IMR-90 (cell line): ENCODE data around the gene ALLC. TPM values are rescaled to one million over a fixed set of nuclear protein-coding genes. Genes with fewer than 3 reads are reported as not detected.

ENCODE experiments used
- ATAC-seq: fragments of 200-7000 bp; cut with Tn5 transposase; 2 replicates; pipeline ENCODE4 v1.9.1; 2020; ENCODE audit warnings: low read depth, mild to moderate bottlenecking, moderate library complexity
- BruUV-seq: library from RNA; stranded (reverse); fragments of 400-500 nt; replicated peaks from 2 replicates; lab custom pipeline; 2021; lab: Mats Ljungman, UMichigan
- CTCF ChIA-PET: fragments of 300-600 bp; formaldehyde crosslinking; extraction: SDS; loops from one replicate; lab custom pipeline; 2021; ENCODE audit warnings: antibody characterized with exemption; lab: Yijun Ruan, JAX
- POLR2A ChIA-PET: fragments of 300-600 bp; sonication (Branson Sonifier 250); formaldehyde crosslinking; loops from one replicate; lab custom pipeline; 2022; ENCODE audit warnings: antibody characterized with exemption; ENCODE audit not compliant: unreplicated experiment; lab: Charles Lee
- DNase-seq: peaks from one replicate; pipeline ENCODE4 v3.0.0; 2013
- H2AFZ ChIP-seq: replicated peaks from 2 replicates; pipeline ENCODE3; 2013; ENCODE audit warnings: low read length, mild to moderate bottlenecking; ENCODE audit not compliant: poor library complexity
- H2AK5ac ChIP-seq: 2 replicates; pipeline ENCODE4 v1.6.1; 2013; ENCODE audit warnings: low read depth, low read length, inconsistent platforms
- H2AK9ac ChIP-seq: replicated peaks from 2 replicates; pipeline ENCODE3; 2013; ENCODE audit warnings: mild to moderate bottlenecking, low read depth, low read length, moderate library complexity; ENCODE audit not compliant: poor library complexity
- H2BK120ac ChIP-seq: 2 replicates; pipeline ENCODE4 v1.6.1; 2013; ENCODE audit warnings: low read depth, low read length, inconsistent platforms
- H2BK15ac ChIP-seq: 3 replicates; pipeline ENCODE4 v1.6.1; 2013; ENCODE audit warnings: low read depth, low read length, inconsistent platforms
- H2BK20ac ChIP-seq: 2 replicates; pipeline ENCODE4 v1.6.1; 2013; ENCODE audit warnings: low read depth, mild to moderate bottlenecking, inconsistent platforms, low read length, moderate library complexity
- H2BK5ac ChIP-seq: 2 replicates; pipeline ENCODE4 v1.6.1; 2013; ENCODE audit warnings: mild to moderate bottlenecking, low read depth, low read length, inconsistent platforms; ENCODE audit not compliant: poor library complexity, severe bottlenecking
- H3K14ac ChIP-seq: replicated peaks from 2 replicates; pipeline ENCODE4 v1.6.1; 2013; ENCODE audit warnings: low read depth, low read length, inconsistent platforms
- H3K18ac ChIP-seq: 2 replicates; pipeline ENCODE4 v1.6.1; 2013; ENCODE audit warnings: low read depth, low read length, control low read depth
- H3K23ac ChIP-seq: 2 replicates; pipeline ENCODE4 v1.6.1; 2013; ENCODE audit warnings: low read depth, low read length, inconsistent platforms
- H3K27ac ChIP-seq: 2 replicates; pipeline ENCODE4 v1.5.1; 2013; ENCODE audit warnings: mild to moderate bottlenecking, control low read depth, low read length; ENCODE audit not compliant: insufficient read depth
- H3K27me3 ChIP-seq: 2 replicates; pipeline ENCODE4 v1.6.1; 2013; ENCODE audit warnings: low read length; ENCODE audit not compliant: control insufficient read depth, insufficient read depth
- H3K36me3 ChIP-seq: 2 replicates; pipeline ENCODE4 v1.6.1; 2013; ENCODE audit warnings: low read length, mixed read lengths; ENCODE audit not compliant: control insufficient read depth, insufficient read depth
- H3K4ac ChIP-seq: 2 replicates; pipeline ENCODE4 v1.6.1; 2013; ENCODE audit warnings: low read depth, low read length, inconsistent platforms
- H3K4me1 ChIP-seq: 2 replicates; pipeline ENCODE4 v1.6.1; 2013; ENCODE audit warnings: low read length, mixed read lengths; ENCODE audit not compliant: control insufficient read depth, insufficient read depth
- H3K4me2 ChIP-seq: 2 replicates; pipeline ENCODE4 v1.6.1; 2013; ENCODE audit warnings: low read depth, mild to moderate bottlenecking, control low read depth, low read length, moderate library complexity
- H3K4me3 ChIP-seq: 2 replicates; pipeline ENCODE4 v1.5.1; 2013; ENCODE audit warnings: low read depth, mild to moderate bottlenecking, control low read depth, low read length, moderate library complexity; ENCODE audit not compliant: insufficient read depth
- H3K56ac ChIP-seq: 2 replicates; pipeline ENCODE4 v1.6.1; 2013; ENCODE audit warnings: low read length, inconsistent platforms; ENCODE audit not compliant: insufficient read depth; ENCODE audit errors: extremely low read depth
- H3K79me1 ChIP-seq, 2 experiments: 2 replicates each; pipeline ENCODE4 v1.6.1; 2013; ENCODE audit warnings: low read length in 2 of 2, inconsistent platforms in 1 of 2, low read depth in 1 of 2
- H3K9ac ChIP-seq: 2 replicates; pipeline ENCODE4 v1.6.1; 2013; ENCODE audit warnings: low read depth, low read length, control low read depth
- H3K9me1 ChIP-seq: 2 replicates; pipeline ENCODE4 v1.6.1; 2013; ENCODE audit warnings: low read length, inconsistent platforms; ENCODE audit not compliant: insufficient read depth
- H3K9me3 ChIP-seq: 2 replicates; pipeline ENCODE4 v1.6.1; 2013; ENCODE audit warnings: low read length; ENCODE audit not compliant: control insufficient read depth, insufficient read depth
- H4K20me1 ChIP-seq: 2 replicates; pipeline ENCODE4 v1.6.1; 2013; ENCODE audit warnings: low read length, inconsistent platforms; ENCODE audit not compliant: insufficient read depth
- H4K5ac ChIP-seq: 2 replicates; pipeline ENCODE4 v1.6.1; 2013; ENCODE audit warnings: mild to moderate bottlenecking, low read depth, low read length, control low read depth
- H4K8ac ChIP-seq, 2 experiments: 2 replicates each; pipeline ENCODE4 v1.6.1; 2013; ENCODE audit warnings: low read depth in 2 of 2, low read length in 2 of 2, control low read depth in 1 of 2, inconsistent platforms in 1 of 2
- H4K91ac ChIP-seq: 2 replicates; pipeline ENCODE4 v1.6.1; 2013; ENCODE audit warnings: low read depth, low read length, inconsistent platforms; ENCODE audit not compliant: insufficient read depth
- BHLHE40 ChIP-seq: fragments of 150-350 bp; IDR thresholded peaks from 2 replicates; pipeline ENCODE4 v1.6.1; 2016; ENCODE audit warnings: mild to moderate bottlenecking, low read depth, low read length
- CHD1 ChIP-seq: IDR thresholded peaks from 2 replicates; pipeline ENCODE4 v1.6.1; 2012; ENCODE audit warnings: low read depth, low read length, improper control_type of control experiment
- POLR2A ChIP-seq: IDR thresholded peaks from 2 replicates; pipeline ENCODE4 v1.6.1; 2012; ENCODE audit warnings: mild to moderate bottlenecking, low read depth, low read length
- RCOR1 ChIP-seq: IDR thresholded peaks from 2 replicates; pipeline ENCODE4 v1.6.1; 2012; ENCODE audit warnings: mild to moderate bottlenecking, low read length, improper control_type of control experiment; ENCODE audit not compliant: insufficient replicate concordance
- USF2 ChIP-seq: fragments of 150-350 bp; IDR thresholded peaks from 2 replicates; pipeline ENCODE4 v1.6.1; 2017; ENCODE audit warnings: mild to moderate bottlenecking, antibody characterized with exemption, low read length, low read depth
- WGBS, 2 experiments: methylation state at CpG; one replicate each; pipeline versions ENCODE4 v1.1.5 to v1.1.7; 2013; ENCODE audit warnings: missing lambda C conversion rate in 2 of 2; ENCODE audit not compliant: insufficient read length in 1 of 2; ENCODE audit errors: extremely low coverage in 2 of 2; 5-methylcytosine and 5-hydroxymethylcytosine counted together
- dilution Hi-C: fragments of 300-500 bp; cut with HindIII; formaldehyde crosslinking; loops from one replicate; pipeline ENCODE4 v1.14.3; 2018; ENCODE audit warnings: low sequenced_read_pairs; ENCODE audit not compliant: unreplicated experiment
- in situ Hi-C: fragments of 300-500 bp; cut with MboI; formaldehyde crosslinking; loops from 3 replicates; pipeline ENCODE4 v1.14.3; 2019; ENCODE audit warnings: low sequenced_read_pairs, inconsistent platforms, mixed read lengths
- intact Hi-C: fragments of 100-400 bp; cut with micrococcal nuclease; formaldehyde crosslinking; loops from 2 replicates; pipeline ENCODE4 v1.10.0; 2022
- polyA plus RNA-seq, 3 experiments: library from polyadenylated mRNA; depleted of rRNA; stranded (reverse); fragments of >200 nt; gene quantifications; 2 replicates each; pipeline ENCODE4 v1.2.3, GENCODE V29; 2012; ENCODE audit warnings: low replicate concordance in 1 of 3
- total RNA-seq: library from RNA; depleted of rRNA; stranded (reverse); fragments of >200 nt; gene quantifications from 2 replicates; pipeline ENCODE4 v1.2.3, GENCODE V29; 2012
- TF ChIP-seq, protein P1 (sequence below): fragments of 150-350 bp; IDR thresholded peaks from 2 replicates; pipeline ENCODE4 v1.6.1; 2016; ENCODE audit warnings: low read depth, mild to moderate bottlenecking, low read length, moderate library complexity, borderline replicate concordance

Gene ALLC
- total and polyA plus RNA-seq, 2 of the 4 experiments (the other 2 are of a cell fraction): not detected

DNA sequence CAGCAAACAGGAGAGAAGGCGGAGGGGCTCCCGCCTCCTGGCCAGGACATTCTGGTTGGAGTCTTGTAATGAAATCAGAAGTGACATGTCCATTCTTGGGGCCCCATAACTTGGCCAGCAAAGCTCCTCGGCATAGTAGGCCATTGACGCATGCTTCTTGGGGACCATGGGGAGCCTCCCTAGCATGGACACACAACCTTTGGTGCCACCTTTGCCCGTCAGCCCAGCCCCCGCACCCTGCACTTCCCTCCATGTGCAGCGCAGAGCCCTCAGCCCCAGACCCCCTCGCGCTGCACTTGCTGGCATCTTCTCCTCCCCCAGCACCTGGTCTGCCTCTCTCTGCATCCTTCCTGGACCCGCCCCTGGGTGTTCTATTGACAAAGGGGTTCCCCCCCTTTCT, 68.5 kb downstream of the ALLC start:
- no peak overlapping the region for H3K18ac ChIP-seq
- no peak overlapping the region for H2BK120ac ChIP-seq
- no peak overlapping the region for H3K4me3 ChIP-seq
- H4K20me1 ChIP-seq: no peaks in the 10 kb centered on the region
- ChIA-PET CTCF (interaction anchor here (0.6 to 4.9 kb wide), 4 partner anchors 9 to 54 kb away, joined by 3 to 41 read pairs (median 4); no protein-coding TSS in a partner anchor), POLR2A (no interaction called here)
- peaks cover 14% of the 10 kb centered on the region for H3K27me3 ChIP-seq
- no peak overlapping the region for H3K27ac ChIP-seq
- no peak overlapping the region for H2AFZ ChIP-seq
- no peak overlapping the region for H2AK9ac ChIP-seq
- intact Hi-C loops (no loop called here), in situ Hi-C loops (no loop called here), dilution Hi-C loops (no loop called here)
- H2BK15ac ChIP-seq: no peak overlapping the region
- no peak overlapping the region for H2AK5ac ChIP-seq
- H3K79me1 ChIP-seq: no peaks in the 10 kb centered on the region
- ATAC-seq: no peak
- H2BK5ac ChIP-seq: no peak overlapping the region
- no peak overlapping the region for H4K91ac ChIP-seq
- no peaks in the 10 kb centered on the region for H3K9me1 ChIP-seq
- 72% methylated on average over 4 of the region's 10 CpGs; no CpG with 5 or more reads in 1 of the 2 experiments for WGBS, 2 experiments
- H3K23ac ChIP-seq: no peak overlapping the region
- H4K8ac ChIP-seq: no peak overlapping the region
- H3K4ac ChIP-seq: no peak overlapping the region
- H2BK20ac ChIP-seq: no peak overlapping the region
- no TSS peak for BruUV-seq
- TF ChIP-seq USF2: no peak
- no peak for TF ChIP-seq RCOR1
- no peak for TF ChIP-seq CHD1
- TF ChIP-seq, protein P1, sequence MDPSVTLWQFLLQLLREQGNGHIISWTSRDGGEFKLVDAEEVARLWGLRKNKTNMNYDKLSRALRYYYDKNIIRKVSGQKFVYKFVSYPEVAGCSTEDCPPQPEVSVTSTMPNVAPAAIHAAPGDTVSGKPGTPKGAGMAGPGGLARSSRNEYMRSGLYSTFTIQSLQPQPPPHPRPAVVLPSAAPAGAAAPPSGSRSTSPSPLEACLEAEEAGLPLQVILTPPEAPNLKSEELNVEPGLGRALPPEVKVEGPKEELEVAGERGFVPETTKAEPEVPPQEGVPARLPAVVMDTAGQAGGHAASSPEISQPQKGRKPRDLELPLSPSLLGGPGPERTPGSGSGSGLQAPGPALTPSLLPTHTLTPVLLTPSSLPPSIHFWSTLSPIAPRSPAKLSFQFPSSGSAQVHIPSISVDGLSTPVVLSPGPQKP: no peak
- TF ChIP-seq BHLHE40: no peak
- no peak for TF ChIP-seq POLR2A
- no peak overlapping the region for H3K56ac ChIP-seq
- H3K9me3 ChIP-seq: no peaks in the 10 kb centered on the region
- no peak overlapping the region for H3K4me2 ChIP-seq
- no peak overlapping the region for H3K9ac ChIP-seq
- no peaks in the 10 kb centered on the region for H3K36me3 ChIP-seq
- H3K14ac ChIP-seq: no peak overlapping the region
- H3K4me1 ChIP-seq: no peaks in the 10 kb centered on the region
- no peak for DNase-seq
- no peak overlapping the region for H4K5ac ChIP-seq
